Hepatocyte (in vitro differentiated cells): Measurements from ENCODE around the gene SERPING1. TPM values are rescaled to one million over a fixed set of nuclear protein-coding genes. Genes with fewer than 3 reads are reported as not detected.
A peak's percentile ranks its signal among the peaks of the same experiment; 100 is the strongest.

Source experiments
- DNase-seq: peaks from one replicate; pipeline ENCODE4 v3.0.0-alpha.2; 2016; ENCODE audit warnings: low spot score
- H2AFZ ChIP-seq: fragments of 200-600 bp; sonication (generic); 2 replicates; pipeline ENCODE4 v1.6.0; 2016; ENCODE audit warnings: antibody characterized with exemption, mild to moderate bottlenecking
- H3K27ac ChIP-seq: fragments of 200-600 bp; sonication (generic); 2 replicates; pipeline ENCODE4 v1.5.1; 2016; ENCODE audit warnings: mild to moderate bottlenecking
- H3K27me3 ChIP-seq: fragments of 200-600 bp; sonication (generic); 2 replicates; pipeline ENCODE4 v1.6.1; 2016
- H3K36me3 ChIP-seq: fragments of 200-600 bp; sonication (generic); replicated peaks from 2 replicates; pipeline ENCODE4 v1.5.1; 2016; ENCODE audit warnings: low read depth; ENCODE audit not compliant: insufficient read depth
- H3K4me1 ChIP-seq: fragments of 200-600 bp; sonication (generic); 2 replicates; pipeline ENCODE4 v1.5.1; 2016; ENCODE audit warnings: mild to moderate bottlenecking, moderate library complexity; ENCODE audit not compliant: insufficient read depth
- H3K4me2 ChIP-seq: fragments of 200-600 bp; sonication (generic); 2 replicates; pipeline ENCODE4 v1.6.0; 2016
- H3K4me3 ChIP-seq: fragments of 200-600 bp; sonication (generic); 2 replicates; pipeline ENCODE4 v1.5.1; 2016; ENCODE audit warnings: mild to moderate bottlenecking
- H3K79me2 ChIP-seq: fragments of 200-600 bp; sonication (generic); 2 replicates; pipeline ENCODE4 v1.6.0; 2017; ENCODE audit warnings: mild to moderate bottlenecking
- H3K9me2 ChIP-seq: fragments of 200-600 bp; sonication (generic); replicated peaks from 2 replicates; pipeline ENCODE4 v1.6.0; 2017; ENCODE audit warnings: mild to moderate bottlenecking; ENCODE audit not compliant: insufficient read depth
- H3K9me3 ChIP-seq: fragments of 200-600 bp; sonication (generic); 2 replicates; pipeline ENCODE4 v1.5.1; 2016; ENCODE audit warnings: low read depth, mild to moderate bottlenecking
- H4K20me1 ChIP-seq: fragments of 200-600 bp; sonication (generic); 2 replicates; pipeline ENCODE4 v1.6.0; 2016; ENCODE audit warnings: mild to moderate bottlenecking; ENCODE audit not compliant: insufficient read depth, poor library complexity, severe bottlenecking
- CTCF ChIP-seq: fragments of 200-600 bp; sonication (generic); IDR thresholded peaks from 2 replicates; pipeline ENCODE4 v1.5.1; 2016; ENCODE audit warnings: antibody characterized with exemption, mild to moderate bottlenecking; ENCODE audit not compliant: poor library complexity
- EZH2 ChIP-seq: fragments of 200-600 bp; sonication (generic); IDR thresholded peaks from 2 replicates; pipeline ENCODE4 v1.6.1; 2016; ENCODE audit warnings: antibody characterized with exemption, mild to moderate bottlenecking, borderline replicate concordance
- EZH2phosphoT487 ChIP-seq: fragments of 200-600 bp; sonication (generic); IDR thresholded peaks from one replicate; pipeline ENCODE4 v1.6.1; 2018; ENCODE audit warnings: antibody characterized with exemption, mild to moderate bottlenecking, low read depth, moderate library complexity; ENCODE audit not compliant: unreplicated experiment, severe bottlenecking
- WGBS: methylation state at CpG from one replicate; pipeline ENCODE4 v1.1.6; 2016; ENCODE audit warnings: low lambda C conversion rate; ENCODE audit errors: missing lambda C conversion rate; 5-methylcytosine and 5-hydroxymethylcytosine counted together
- polyA plus RNA-seq: library from polyadenylated mRNA; unstranded; fragments of >200 nt; fragmentation: Nextera tagmentation; extraction: Ambion mirVana; gene quantifications from 2 replicates; pipeline ENCODE4 v1.2.1, GENCODE V29; 2016
- total RNA-seq: library from RNA; depleted of rRNA; stranded (reverse); fragments of >200 nt; gene quantifications from 2 replicates; pipeline ENCODE4 v1.2.3, GENCODE V29; 2014

Gene SERPING1
- total and polyA plus RNA-seq, 2 experiments from 2014 or later = 129 to 445 TPM

GRCh38 chr11:57562596-57562995 lies 34.9 kb upstream of the SERPING1 start:
- no peaks in the 10 kb centered on the region for H3K9me2 ChIP-seq
- H3K4me1 ChIP-seq = no peaks in the 10 kb centered on the region
- H3K79me2 ChIP-seq = peaks cover 33% of the 10 kb centered on the region
- no peak overlapping the region for H3K4me2 ChIP-seq
- no peaks in the 10 kb centered on the region for H3K27me3 ChIP-seq
- WGBS = 45% methylated on average over 4 of the region's 4 CpGs
- no peak overlapping the region for H2AFZ ChIP-seq
- no peak for DNase-seq
- H3K9me3 ChIP-seq = no peaks in the 10 kb centered on the region
- no peaks in the 10 kb centered on the region for H3K36me3 ChIP-seq
- TF ChIP-seq EZH2 (no peak), CTCF (no peak), EZH2phosphoT487 (no peak)
- H3K4me3 ChIP-seq = no peak overlapping the region
- H4K20me1 ChIP-seq = no peaks in the 10 kb centered on the region
- no peak overlapping the region for H3K27ac ChIP-seq

GRCh38 chr11:57566005-57566904 lies 31.2 kb upstream of the SERPING1 start:
- TF ChIP-seq EZH2phosphoT487 (no peak), CTCF (no peak), EZH2 (no peak)
- peak; percentile 59 for DNase-seq
- WGBS = 72% methylated on average over 4 of the region's 4 CpGs
- no peak overlapping the region for H3K4me3 ChIP-seq
- H3K27ac ChIP-seq = peak overlapping the region; percentile 76
- no peaks in the 10 kb centered on the region for H3K9me2 ChIP-seq
- H3K36me3 ChIP-seq = no peaks in the 10 kb centered on the region
- H3K27me3 ChIP-seq = no peaks in the 10 kb centered on the region
- H3K4me2 ChIP-seq = peak overlapping the region; percentile 94
- H3K9me3 ChIP-seq = no peaks in the 10 kb centered on the region
- no peaks in the 10 kb centered on the region for H4K20me1 ChIP-seq
- H2AFZ ChIP-seq = peak overlapping the region; percentile 37
- peaks cover 33% of the 10 kb centered on the region for H3K79me2 ChIP-seq
- H3K4me1 ChIP-seq = peaks cover 3% of the 10 kb centered on the region

GRCh38 chr11:57566905-57567514 lies 30.5 kb upstream of the SERPING1 start:
- Histone ChIP-seq H2AFZ (peak overlapping the region; percentile 99), H3K4me1 (peaks cover 3% of the 10 kb centered on the region), H3K4me2 (peak overlapping the region; percentile 94), H3K9me2 (no peaks in the 10 kb centered on the region), H3K27ac (peak overlapping the region; percentile 76), H3K79me2 (peaks cover 33% of the 10 kb centered on the region), H3K36me3 (no peaks in the 10 kb centered on the region), H3K4me3 (peak overlapping the region; percentile 91), H3K27me3 (no peaks in the 10 kb centered on the region), H4K20me1 (no peaks in the 10 kb centered on the region), H3K9me3 (no peaks in the 10 kb centered on the region)
- 40% methylated on average over 15 of the region's 15 CpGs for WGBS
- TF ChIP-seq EZH2 = no peak
- no peak for TF ChIP-seq EZH2phosphoT487
- TF ChIP-seq CTCF = no peak
- no peak for DNase-seq
